ENCODE measurements around the gene SFRP5. TPM values are rescaled to one million over a fixed set of nuclear protein-coding genes. Genes with fewer than 3 reads are reported as not detected.

Gene SFRP5
- total RNA-seq, 6 donors from 2014 or later: 0.69 to 14.9 (median 3.6) TPM

DNA sequence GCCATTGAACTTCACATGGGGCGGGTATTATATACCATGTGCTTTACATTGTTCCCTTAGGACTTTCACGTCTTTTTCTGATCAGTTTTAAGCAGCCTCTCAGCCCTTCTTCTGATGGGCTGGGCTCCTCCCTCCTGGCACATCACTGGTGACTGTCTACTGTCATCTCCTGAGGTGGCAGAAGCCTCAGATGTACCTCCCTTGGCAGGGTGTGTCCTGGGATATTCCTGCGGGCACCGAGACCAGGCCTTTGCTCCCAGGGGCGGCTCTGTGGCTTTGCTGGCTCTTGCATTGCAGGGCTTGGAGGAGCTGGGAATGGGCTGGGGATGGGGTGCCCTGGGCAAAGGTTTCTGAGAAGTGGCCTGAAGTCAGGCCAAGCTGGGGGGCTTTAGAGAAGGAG, 43.2 kb upstream of the SFRP5 start:
- no peaks in the 10 kb centered on the region for H3K4me1 ChIP-seq
- no peaks in the 10 kb centered on the region for H3K27me3 ChIP-seq
- TF ChIP-seq POLR2AphosphoS5 (IDR thresholded peaks at IDR 0.05): no peak
- TF ChIP-seq CTCF (IDR thresholded peaks at IDR 0.05): no peak
- TF ChIP-seq EP300 (IDR thresholded peaks at IDR 0.05): no peak
- TF ChIP-seq POLR2A (IDR thresholded peaks at IDR 0.05): no peak
- no peak for DNase-seq
- no peak overlapping the region for H3K27ac ChIP-seq
- WGBS, 2 donors: 86% methylated on average over 5 of the region's 5 CpGs
- H3K4me3 ChIP-seq: no peak overlapping the region
- ATAC-seq (ENCODE audit: low FRiP score in 2 of 2): no peak
- H3K9me3 ChIP-seq: no peaks in the 10 kb centered on the region
- H3K36me3 ChIP-seq: no peaks in the 10 kb centered on the region

GRCh38 chr10:97813311-97813710, 41.5 kb upstream of the SFRP5 start:
- TF ChIP-seq CTCF (IDR thresholded peaks at IDR 0.05): no peak
- no peak for TF ChIP-seq POLR2AphosphoS5 (IDR thresholded peaks at IDR 0.05)
- no peak for TF ChIP-seq EP300 (IDR thresholded peaks at IDR 0.05)
- no peak for TF ChIP-seq POLR2A (IDR thresholded peaks at IDR 0.05)
- H3K27me3 ChIP-seq: no peaks in the 10 kb centered on the region
- no peak for ATAC-seq (ENCODE audit: low FRiP score in 2 of 2)
- H3K9me3 ChIP-seq: no peaks in the 10 kb centered on the region
- no peaks in the 10 kb centered on the region for H3K4me1 ChIP-seq
- no peak for DNase-seq
- no peak overlapping the region for H3K27ac ChIP-seq
- 67 to 82% methylated on average over 3 of the region's 3 CpGs for WGBS, 2 donors
- H3K36me3 ChIP-seq: no peaks in the 10 kb centered on the region
- no peak overlapping the region for H3K4me3 ChIP-seq

DNA sequence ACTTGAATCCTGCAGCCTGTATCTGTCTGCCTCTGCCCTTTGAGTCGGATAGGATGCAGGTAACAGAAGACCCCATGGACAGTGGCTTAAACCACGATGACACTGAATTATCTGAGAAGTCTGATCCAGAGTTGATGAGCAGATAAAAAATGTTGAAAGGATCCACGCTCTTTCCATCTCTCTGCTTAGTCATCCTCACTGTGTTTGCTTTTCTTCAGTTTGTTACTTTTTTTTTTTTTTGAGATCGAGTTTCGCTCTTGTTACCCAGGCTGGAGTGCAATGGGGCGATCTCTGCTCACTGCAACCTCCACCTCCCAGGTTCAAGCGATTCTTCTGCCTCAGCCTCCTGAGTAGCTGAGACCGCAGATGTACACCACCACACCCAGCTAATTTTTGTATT, 40.9 kb upstream of the SFRP5 start:
- H3K27me3 ChIP-seq: no peaks in the 10 kb centered on the region
- H3K4me3 ChIP-seq: no peak overlapping the region
- H3K4me1 ChIP-seq: no peaks in the 10 kb centered on the region
- TF ChIP-seq CTCF (IDR thresholded peaks at IDR 0.05) (no peak), EP300 (IDR thresholded peaks at IDR 0.05) (no peak), POLR2A (IDR thresholded peaks at IDR 0.05) (no peak), POLR2AphosphoS5 (IDR thresholded peaks at IDR 0.05) (no peak)
- no peaks in the 10 kb centered on the region for H3K9me3 ChIP-seq
- no peak for ATAC-seq (ENCODE audit: low FRiP score in 2 of 2)
- DNase-seq: no peak
- no peaks in the 10 kb centered on the region for H3K36me3 ChIP-seq
- 72 to 78% methylated on average over 8 of the region's 8 CpGs for WGBS, 2 donors
- H3K27ac ChIP-seq: no peak overlapping the region

DNA sequence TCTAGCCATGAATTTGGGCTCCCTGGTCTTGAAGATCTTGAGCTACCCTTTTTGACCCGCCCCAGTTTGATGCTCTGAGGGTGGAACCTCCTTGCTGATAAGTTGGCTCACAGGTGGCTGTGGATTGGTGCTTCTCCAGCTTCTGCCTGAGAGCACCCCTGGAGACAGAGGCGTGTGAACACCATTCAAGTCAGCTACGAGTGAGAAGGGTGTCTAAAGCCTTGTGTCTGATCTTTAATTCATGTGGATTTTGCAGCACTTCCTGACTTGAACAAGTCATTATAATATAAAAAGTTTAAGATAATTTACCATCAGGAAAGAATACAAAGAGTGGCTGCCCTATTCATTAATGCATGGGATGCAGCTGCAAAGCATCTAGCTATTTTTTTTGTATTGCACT, 40.2 kb upstream of the SFRP5 start:
- 74 to 78% methylated on average over 3 of the region's 3 CpGs for WGBS, 2 donors
- H3K4me1 ChIP-seq: no peaks in the 10 kb centered on the region
- H3K27ac ChIP-seq: no peak overlapping the region
- H3K36me3 ChIP-seq: no peaks in the 10 kb centered on the region
- no peak for TF ChIP-seq POLR2A (IDR thresholded peaks at IDR 0.05)
- no peak for TF ChIP-seq POLR2AphosphoS5 (IDR thresholded peaks at IDR 0.05)
- TF ChIP-seq CTCF (IDR thresholded peaks at IDR 0.05): no peak
- no peak for TF ChIP-seq EP300 (IDR thresholded peaks at IDR 0.05)
- no peak for DNase-seq
- H3K27me3 ChIP-seq: no peaks in the 10 kb centered on the region
- H3K4me3 ChIP-seq: no peak overlapping the region
- ATAC-seq (ENCODE audit: low FRiP score in 2 of 2): no peak
- no peaks in the 10 kb centered on the region for H3K9me3 ChIP-seq

DNA sequence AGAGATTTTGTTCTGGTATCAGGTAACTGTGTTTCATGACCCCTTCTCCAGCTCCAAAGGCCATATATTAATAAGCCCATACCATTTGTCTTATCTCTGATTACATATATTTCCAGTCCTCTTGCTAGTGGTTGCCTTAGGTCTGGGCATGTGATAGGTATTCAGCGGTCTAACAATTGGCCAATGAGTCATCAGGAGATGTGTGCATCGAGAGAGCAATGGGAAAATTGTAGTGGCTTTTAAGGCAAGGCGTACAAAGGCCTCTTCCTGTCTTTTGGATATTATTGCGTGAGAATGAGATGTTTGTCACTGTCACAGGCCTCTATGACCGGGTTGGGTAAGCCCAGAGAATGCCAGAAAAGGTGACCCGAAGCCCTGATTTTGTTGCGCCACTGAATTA, 38.6 kb upstream of the SFRP5 start:
- no peaks in the 10 kb centered on the region for H3K9me3 ChIP-seq
- H3K27me3 ChIP-seq: no peaks in the 10 kb centered on the region
- no peaks in the 10 kb centered on the region for H3K36me3 ChIP-seq
- no peaks in the 10 kb centered on the region for H3K4me1 ChIP-seq
- WGBS, 2 donors: 83 to 85% methylated on average over 7 of the region's 7 CpGs
- no peak overlapping the region for H3K4me3 ChIP-seq
- H3K27ac ChIP-seq: no peak overlapping the region
- DNase-seq (no peak), ATAC-seq (ENCODE audit: low FRiP score in 2 of 2) (no peak)
- no peak for TF ChIP-seq POLR2A (IDR thresholded peaks at IDR 0.05)
- no peak for TF ChIP-seq POLR2AphosphoS5 (IDR thresholded peaks at IDR 0.05)
- TF ChIP-seq CTCF (IDR thresholded peaks at IDR 0.05): no peak
- TF ChIP-seq EP300 (IDR thresholded peaks at IDR 0.05): no peak

All from upper lobe of left lung (tissue), 6 donors.